22Rv1 (cell line): Measurements from ENCODE around the gene SH3BP4.

Source experiments
- H3K27ac ChIP-seq: fragments of 450-650 bp; 2 replicates; pipeline ENCODE4 v1.5.1; 2017
- CTCF ChIP-seq: fragments of 450-650 bp; IDR thresholded peaks from 2 replicates; pipeline ENCODE4 v1.5.1; 2017; ENCODE audit warnings: mild to moderate bottlenecking
- ZFX ChIP-seq: fragments of 450-650 bp; IDR thresholded peaks from 2 replicates; pipeline ENCODE4 v1.6.1; 2017; ENCODE audit warnings: antibody characterized with exemption, borderline replicate concordance

The SH3BP4 gene

GRCh38 chr2:235007664-235008457 is 56.0 kb downstream of the SH3BP4 start:
- H3K27ac ChIP-seq = no peak overlapping the region
- TF ChIP-seq CTCF (no peak), ZFX (no peak)

GRCh38 chr2:235008584-235009044 is 56.8 kb downstream of the SH3BP4 start:
- TF ChIP-seq ZFX = no peak
- TF ChIP-seq CTCF = no peak
- no peak overlapping the region for H3K27ac ChIP-seq

GRCh38 chr2:235009081-235009480 is 57.3 kb downstream of the SH3BP4 start:
- no peak overlapping the region for H3K27ac ChIP-seq
- no peak for TF ChIP-seq CTCF
- no peak for TF ChIP-seq ZFX

- TF ChIP-seq ZFX (no peak), CTCF (no peak)
- no peak overlapping the region for H3K27ac ChIP-seq
These were observed 58.4 kb downstream of the SH3BP4 start for GRCh38 chr2:235010117-235010714.

GRCh38 chr2:235011607-235011928 is 59.8 kb downstream of the SH3BP4 start:
- no peak overlapping the region for H3K27ac ChIP-seq

GRCh38 chr2:235011929-235012631 is 60.3 kb downstream of the SH3BP4 start:
- H3K27ac ChIP-seq = no peak overlapping the region
- no peak for TF ChIP-seq CTCF
- TF ChIP-seq ZFX = no peak

More at GRCh38 chr2:235011607-235011928, 59.8 kb downstream of the SH3BP4 start:
- TF ChIP-seq CTCF (no peak), ZFX (no peak)

GRCh38 chr2:235017441-235017840 is 65.6 kb downstream of the SH3BP4 start:
- no peak for TF ChIP-seq CTCF
- TF ChIP-seq ZFX = no peak
- H3K27ac ChIP-seq = no peak overlapping the region
